GM19025 (cell line): ENCODE data around the gene KIN.
"Not testable (repeated sequence)": the region's sequence is repeated elsewhere in the genome, so short reads cannot be mapped to it uniquely, and the experiment has no call there.

Experiments
- ATAC-seq: cut with Tn5 transposase; IDR thresholded peaks from one replicate; pipeline ENCODE4 v1.9.1; 2021; ENCODE audit warnings: mild to moderate bottlenecking, low read depth, moderate library complexity; ENCODE audit not compliant: unreplicated experiment

The KIN gene

DNA sequence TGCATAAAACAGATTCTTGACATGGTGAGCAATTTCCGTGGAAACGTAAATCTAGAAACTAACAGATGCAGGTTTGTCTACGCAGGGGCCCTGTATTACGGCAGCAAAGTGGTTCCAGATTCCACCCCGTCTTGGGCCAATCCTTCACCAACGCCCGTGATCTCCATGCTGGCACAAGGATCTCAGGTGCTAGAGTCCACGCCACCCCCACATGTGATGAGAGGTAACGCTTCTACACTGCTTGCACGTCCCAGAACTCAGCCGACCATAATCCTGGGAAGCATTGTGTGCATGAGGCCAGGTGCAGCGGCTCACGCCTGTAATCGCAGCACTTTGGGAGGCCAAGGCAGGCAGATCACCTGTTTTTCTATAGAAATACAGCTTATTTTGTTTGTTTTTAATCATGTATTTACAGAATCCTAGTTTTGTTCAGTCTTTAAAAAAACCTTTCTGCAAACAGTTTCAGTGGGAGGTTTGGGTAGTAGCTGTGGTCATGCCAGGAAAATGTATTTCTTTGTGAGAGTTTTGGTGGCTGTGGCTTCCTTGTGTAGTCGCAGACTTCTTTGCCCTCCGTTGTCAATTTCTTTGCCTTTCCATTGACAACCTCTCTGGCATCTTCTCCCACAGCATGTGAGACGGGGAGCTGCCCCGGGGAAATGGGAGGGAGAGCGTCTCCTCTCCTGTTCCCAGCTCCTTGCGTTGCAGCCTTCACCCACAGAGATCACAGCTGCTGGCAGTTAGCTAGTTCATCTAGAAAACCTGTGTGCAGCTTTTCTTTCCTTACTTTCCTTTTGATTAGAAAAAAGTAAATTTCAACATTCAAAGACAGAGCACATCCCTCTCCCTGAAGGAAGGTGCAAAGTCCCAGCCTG is 49.0 kb downstream of the KIN start:
- no peak for ATAC-seq

DNA sequence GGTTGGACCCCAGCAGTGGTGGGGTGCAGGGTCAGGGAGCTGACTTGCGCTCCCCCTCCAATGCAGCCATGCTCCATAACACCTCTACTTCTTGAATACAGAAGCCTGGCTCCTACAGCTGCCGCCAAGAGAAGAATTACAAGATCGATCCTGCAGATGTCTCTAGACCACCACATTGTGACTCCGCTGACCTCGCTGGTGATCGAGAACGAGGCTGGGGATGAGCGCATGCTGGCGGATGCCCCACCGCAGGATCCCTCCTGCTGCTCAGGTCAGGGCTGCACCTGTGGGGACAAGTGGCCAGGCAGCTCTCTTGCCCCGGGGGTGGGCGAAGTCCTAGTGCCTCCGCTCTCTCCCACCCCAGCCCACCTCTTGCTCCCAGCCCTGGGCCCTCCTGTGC is 53.0 kb downstream of the KIN start:
- ATAC-seq: no peak

DNA sequence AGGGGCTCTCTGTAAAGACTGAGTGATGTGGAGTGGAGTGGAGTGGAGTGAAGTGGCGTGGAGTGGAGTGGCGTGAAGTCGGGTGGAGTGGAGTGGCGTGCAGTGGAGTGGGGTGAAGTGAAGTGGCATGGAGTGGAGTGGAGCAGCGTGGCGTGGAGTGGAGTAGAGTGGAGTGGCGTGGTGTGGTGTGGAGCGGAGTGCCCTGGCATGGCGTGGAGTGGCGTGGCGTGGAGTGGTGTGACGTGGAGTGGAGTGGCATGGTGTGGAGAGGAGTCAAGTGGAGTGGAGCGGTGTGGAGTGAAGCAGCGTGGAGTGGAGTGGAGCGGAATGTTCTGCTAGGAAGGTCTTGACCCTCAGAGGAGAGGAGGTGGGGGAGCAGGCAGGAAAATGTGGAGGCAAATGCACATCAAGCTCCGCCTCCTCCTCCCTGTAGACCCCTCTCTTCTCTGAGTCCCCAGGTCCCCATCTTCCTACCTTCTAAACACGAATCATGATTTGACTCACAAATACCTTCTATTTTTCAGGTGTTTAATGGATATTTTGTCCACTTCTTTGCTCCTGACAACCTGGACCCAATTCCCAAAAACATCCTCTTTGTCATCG is 64.8 kb downstream of the KIN start:
- no peak for ATAC-seq

DNA sequence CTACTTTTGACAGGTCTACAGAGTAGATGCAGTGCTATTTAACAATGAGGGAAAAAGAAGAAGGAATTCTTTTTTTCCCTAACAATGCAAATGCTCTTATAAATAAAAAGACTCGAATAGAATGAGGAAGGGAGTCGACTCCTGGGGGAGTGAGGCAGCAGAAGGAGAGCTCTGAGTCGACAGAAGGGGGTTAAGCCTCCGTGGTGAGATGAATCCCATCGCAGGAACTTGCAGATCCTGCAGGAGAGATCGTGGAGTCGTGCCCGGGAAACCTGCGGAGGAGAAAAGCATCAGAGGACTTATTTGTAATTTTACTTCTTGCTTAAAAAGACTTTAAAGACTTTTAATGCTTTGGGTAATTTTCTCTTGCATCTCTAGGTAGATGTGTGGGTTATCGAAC is 67.3 kb downstream of the KIN start:
- no peak for ATAC-seq

DNA sequence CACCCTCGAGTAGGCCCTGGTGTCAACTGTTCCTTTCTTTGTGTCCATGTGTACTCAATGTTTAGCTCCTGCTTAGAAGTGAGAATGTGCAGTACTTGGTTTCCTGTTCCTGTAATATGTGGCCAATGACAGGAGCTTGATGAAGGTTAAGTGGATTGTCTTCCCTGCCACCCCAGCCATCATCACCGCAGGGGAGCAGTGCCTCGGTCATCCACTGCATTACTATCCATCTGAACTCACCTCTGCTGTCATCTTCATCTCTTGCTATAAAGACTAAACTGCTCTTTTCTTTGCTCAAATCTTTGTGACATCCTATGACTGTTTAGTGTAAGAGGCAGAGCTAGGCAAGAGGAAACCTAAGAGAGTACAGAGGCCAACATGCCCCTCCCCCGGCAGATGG is 69.1 kb downstream of the KIN start:
- ATAC-seq: no peak

DNA sequence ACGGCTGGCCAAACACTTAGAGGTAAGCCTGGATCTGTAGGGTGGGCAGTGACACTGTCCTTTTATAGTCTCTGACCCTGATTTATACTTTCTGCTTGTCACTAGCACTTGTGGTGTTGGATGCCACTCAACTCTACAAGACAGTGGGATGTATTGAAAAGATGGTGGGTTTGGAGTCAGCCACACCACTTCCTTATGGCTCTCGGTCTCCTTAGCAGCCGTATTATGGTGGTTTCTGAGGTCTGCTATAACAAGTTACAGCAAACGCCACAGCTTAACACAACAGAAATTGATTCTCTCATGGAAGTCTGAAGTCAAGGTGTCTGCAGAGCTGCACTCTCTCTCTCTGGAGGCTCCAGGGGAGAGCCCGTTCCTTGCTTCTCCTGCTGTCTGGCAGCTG is 70.0 kb downstream of the KIN start:
- no peak for ATAC-seq

DNA sequence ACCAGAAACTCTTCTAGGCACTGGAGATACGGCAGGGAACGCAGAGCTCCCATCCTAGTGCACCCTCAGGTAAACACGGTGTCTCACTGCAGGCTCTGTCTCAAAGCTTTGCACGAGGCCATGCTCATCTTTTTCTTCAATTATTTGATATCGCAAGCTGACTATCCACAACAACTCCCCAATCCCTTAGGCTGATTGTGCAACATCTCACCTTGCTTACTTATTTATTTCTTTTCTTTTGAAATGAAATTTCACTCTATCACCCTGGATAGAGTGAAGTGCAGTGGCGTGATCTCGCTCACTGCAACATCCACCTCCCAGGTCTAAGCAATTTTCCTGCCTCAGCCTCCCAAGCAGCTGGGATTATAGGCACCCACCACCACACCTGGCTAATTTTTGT is 72.3 kb downstream of the KIN start:
- no peak for ATAC-seq

DNA sequence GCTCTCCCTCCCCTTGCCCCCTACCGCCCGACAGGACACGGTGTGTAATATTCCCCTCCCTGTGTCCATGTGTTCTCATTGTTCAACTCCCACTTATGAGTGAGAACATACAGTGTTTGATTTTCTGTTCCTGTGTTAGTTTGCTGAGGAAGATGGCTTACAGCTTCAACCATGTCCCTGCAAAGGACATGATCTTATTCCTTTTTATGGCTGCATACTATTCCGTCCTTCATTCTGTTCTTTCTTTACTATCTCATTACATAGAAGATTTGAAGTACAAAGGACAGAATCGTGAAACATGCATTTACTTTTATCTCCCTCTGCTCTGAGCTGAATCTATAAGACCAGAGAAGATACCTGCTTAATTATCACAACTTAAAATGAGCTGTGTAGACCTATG is 76.7 kb downstream of the KIN start:
- ATAC-seq: not testable (repeated sequence)

DNA sequence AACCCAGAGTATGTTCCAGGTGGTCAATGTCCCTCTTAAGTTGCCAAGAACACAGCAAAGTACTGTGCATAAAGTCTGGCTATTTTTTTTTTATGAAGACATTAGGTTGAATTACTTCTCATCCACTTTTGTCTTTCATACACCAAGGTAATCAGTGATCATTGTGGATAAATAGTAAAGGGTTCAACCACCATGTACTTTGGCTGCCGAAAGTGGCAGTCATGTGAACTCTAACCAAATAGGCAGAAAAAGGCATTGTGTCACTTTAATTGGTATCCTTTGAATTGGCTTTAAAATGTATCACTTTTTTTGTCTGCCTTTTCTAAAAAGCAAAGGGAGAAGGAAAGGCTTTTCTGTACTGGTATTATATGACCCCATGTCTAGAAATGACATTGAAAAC is 77.3 kb downstream of the KIN start:
- ATAC-seq: no peak

DNA sequence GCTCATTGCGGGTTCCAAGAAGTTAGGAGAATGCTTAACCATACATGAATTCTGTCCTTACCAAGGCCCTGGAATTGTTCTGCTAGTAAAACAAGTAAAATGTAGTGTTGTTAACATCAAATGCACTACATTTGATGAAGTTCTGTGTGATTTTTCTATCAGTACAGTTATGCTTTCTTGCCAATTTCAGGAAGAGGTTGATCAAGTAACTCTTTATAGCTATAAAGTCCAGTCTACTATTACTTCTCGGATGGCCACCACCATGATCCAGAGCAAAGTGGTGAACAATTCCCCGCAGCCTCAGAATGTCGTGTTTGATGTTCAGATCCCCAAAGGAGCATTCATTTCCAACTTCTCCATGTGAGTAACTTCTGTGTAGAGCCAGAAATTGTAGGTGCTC is 79.0 kb downstream of the KIN start:
- no peak for ATAC-seq

DNA sequence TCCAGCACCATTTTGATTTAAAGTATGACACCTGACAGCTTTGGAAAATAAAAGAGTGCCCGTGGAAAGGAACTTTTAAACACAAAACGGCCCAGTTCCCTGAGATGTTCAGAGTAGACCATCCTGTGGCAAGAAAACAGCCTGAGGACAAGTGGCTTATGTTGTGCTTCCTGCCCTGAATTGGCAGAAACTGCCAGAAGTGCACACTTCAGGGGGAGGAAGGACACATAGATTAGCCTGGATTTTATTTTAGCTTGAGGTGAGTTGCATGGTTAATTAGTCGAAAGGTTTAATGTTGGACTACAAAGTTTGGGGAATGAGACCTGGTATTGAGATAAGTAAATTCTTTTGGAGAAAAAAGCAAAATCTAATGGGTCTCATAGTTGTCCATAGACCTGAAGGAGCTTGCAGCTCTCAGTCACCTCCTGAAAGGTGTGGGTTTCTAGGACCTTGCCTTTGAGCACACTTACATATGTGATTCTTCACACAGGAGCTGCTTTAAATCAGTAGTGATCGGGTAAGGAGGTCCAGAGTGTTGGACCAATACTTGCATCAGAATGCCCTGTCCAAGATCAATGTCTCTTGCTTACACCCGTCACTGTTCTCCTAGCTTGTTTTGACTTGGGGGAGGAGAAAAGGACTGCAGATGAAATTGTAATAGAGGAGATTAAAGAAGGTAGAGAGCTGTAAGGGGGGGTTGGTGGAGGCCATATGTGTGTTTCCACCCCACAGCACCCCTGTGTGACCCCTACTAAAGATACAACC is 79.8 kb downstream of the KIN start:
- ATAC-seq: no peak

DNA sequence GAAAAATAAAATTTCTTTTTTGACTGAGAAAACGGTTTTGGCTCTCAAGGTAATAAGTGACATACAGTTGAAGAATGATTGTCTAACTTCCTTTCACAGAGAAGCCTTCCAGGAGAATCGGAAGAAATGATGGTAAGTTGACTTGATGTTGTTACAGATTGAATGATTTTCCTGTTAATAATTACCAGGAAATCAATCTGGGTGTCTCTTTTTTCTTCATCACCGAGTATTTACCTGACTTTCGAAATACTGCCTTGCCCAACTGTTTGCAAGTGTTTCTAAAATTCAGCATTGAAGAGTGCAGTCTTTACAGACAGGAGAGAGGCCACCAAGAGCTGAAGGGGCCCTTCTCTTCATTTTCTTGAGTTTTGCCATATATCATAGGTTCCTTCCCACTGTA is 80.7 kb downstream of the KIN start:
- ATAC-seq: no peak

DNA sequence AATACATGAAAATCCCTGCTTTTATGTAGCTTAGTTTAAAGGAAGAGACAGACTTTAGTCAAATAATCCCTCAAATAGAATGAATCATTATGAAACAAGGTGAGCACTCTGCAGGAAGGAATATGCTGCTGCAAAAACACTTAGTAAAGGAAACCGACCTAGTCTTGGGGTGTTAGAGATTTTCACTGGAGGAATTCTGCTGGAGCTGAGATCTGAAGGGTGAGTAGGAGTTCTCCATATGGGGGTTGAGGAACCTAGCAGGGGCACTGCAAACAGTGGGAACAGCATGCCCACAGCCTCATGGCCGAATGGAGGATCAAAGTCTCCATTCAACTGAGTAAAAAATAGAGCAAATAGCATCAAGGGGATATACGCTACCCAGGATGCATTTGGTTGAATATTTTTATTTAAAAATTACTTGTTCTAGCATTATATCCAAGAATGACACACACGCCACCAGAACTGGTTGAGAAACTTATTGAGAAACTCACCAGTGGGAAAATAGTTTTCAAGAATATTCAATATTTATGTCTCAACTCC is 81.2 kb downstream of the KIN start:
- no peak for ATAC-seq

DNA sequence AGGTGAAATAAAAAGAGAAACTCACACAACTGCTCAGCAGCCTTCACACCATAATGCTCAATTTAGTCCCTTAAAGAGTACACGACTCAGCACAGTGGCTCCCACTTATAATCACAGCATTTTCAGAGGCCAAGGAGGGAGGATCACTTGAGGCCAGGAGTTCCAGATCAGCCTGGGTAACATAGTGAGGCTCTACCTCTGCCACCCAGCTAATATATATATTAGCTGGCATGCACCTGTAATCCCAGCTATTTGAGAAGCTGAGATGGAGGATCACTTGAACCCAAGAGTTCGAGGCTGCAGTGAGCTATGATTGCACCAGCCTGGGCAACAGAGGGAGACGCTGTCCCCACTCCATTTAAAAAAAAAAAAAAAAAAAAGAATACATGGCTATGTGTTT is 82.5 kb downstream of the KIN start:
- ATAC-seq: no peak

DNA sequence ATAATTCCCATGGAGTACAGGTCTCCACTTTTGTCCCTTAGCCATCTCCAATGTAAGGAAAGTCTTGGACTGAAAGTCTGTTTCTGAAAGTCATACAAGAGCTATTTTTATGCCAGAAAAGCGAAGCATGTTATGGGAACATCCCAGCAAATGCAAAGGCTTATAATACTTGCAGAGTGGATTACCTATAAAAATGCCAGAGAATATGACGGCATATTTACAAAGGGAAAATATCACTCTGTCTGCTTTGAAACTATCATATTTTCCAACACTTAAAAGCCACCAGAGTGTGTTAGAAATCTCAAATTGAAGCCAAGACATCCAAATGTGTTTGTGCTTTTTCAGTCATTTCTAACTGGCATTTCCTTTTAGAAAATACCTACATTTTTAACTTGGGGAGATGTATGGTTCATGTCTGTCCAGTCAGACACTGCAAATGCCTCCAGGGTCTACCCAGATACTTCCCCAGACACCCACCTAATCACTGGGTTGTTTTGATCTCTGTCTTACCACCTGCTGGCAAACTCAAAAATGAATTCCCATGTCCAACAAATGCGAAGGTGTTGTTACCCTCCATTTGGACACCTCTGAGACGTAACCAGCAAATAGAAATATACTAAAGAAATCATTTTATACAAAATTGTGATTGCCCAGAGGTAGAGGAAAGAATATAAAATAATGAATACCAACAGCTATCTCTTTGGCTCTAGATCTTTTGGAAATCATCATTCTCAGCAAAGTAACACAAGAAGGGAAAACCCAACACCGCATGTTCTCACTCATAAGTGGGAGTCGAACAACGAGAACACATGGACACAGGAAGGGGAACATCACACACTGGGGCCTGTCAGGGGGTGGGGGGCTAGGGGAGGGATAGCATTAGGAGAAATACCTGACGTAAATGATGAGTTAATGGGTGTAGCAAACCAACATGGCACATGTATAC is 83.4 kb downstream of the KIN start:
- no peak for ATAC-seq

DNA sequence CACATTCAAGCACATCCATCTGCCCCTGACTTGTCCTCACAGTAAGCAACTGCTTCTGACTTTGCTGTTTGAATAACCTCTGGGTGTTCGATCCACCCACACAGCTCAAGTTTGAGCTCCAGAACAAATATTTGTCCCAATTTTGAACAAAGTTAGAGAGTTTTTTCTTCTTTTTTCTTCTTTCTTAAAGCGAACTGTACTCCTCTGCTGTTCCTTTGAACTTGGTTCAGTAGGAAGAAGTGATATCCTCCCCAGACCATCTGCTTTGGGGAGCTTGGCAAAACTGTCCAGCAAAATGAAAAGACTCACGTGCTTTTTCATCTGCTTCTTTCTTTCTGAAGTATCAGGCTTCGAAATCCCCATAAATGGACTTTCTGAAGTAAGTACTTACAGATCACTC is 84.7 kb downstream of the KIN start, which contains the start of gene ITIH2:
Gene ITIH2, plus strand, starts transcription at position 177 of the 400 bp plus-strand sequence. Its CDS starts 119 bp downstream, at position 296.
- ATAC-seq: no peak

DNA sequence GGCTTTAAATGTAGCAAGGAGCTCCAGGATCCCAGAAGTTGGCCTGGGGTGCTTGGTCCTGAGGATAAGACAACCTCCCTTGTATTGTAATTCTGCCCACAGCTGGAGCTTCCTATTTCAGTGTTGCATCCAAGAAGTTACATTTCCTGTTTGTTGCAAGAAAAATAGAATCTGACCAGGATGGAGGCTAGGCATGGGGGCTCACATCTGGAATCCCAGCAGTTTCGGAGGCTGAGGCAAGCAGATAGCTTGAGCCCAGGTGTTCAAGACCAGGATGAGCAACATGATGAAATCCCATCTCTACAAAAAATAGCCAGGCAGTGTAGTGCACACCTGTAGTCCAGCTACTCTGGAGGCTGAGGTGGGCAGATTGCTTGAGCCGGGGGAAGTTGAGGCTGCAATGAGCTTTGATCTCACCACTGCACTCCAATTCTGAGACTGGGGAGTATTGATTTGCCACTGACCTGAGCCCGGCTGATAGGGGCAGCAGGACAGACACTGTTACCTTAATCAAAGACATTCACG is 85.4 kb downstream of the KIN start:
- ATAC-seq: no peak

DNA sequence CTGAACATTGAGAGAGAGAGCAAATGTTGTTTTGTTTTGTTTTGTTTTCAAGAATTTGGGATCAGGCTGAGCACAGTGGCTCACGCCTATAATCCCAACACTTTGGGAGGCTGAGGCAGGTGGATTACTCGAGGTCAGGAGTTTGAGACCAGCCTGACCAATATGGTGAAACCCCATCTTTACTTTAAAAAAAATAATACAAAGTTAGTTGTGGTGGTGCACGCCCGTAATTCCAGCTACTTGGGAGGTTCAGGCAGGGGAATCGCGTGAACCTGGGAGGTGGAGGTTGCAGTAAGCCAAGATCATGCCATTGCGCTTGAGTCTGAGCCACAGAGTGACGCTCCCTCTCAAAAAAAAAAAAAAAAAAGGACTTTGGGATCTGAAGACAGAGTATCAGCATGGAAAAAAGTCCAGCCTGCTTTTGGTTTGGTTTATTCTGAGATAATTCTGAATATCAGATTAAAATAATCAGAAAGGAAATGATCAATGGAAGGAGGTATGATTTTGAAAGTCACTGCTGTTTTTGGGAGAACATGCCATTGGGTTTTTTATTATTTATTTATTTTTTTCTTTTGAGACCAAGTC is 86.5 kb downstream of the KIN start:
- no peak for ATAC-seq
